ENCODE measurements around the gene CHST5. TPM values are rescaled to one million over a fixed set of nuclear protein-coding genes. Genes with fewer than 3 reads are reported as not detected.

The CHST5 gene
- total and polyA plus RNA-seq, 2 of the 13 experiments (the other 11 are each of a cell fraction or from before 2014, with no cell fraction given): 0.05 TPM; not detected in 1

GRCh38 chr16:75527825-75528299, 8.0 kb downstream of the CHST5 start (continued):
- TF ChIP-seq ARID5B (CRISPR knock-in tag; IDR thresholded peaks at IDR 0.05) (peak; percentile 50; the same call in 1 of the 2 replicates), AKAP8 (CRISPR knock-in tag; IDR thresholded peaks at IDR 0.05) (no peak), GTF2F1 (IDR thresholded peaks at IDR 0.05; ENCODE audit: low read length) (no peak), ZNF569 (CRISPR knock-in tag; IDR thresholded peaks at IDR 0.05; ENCODE audit: borderline replicate concordance) (no peak), ZNF75D (CRISPR knock-in tag; IDR thresholded peaks at IDR 0.05; ENCODE audit: borderline replicate concordance) (no peak), ZNF879 (CRISPR knock-in tag; IDR thresholded peaks at IDR 0.05) (no peak), YEATS2 (CRISPR knock-in tag; IDR thresholded peaks at IDR 0.05; ENCODE audit: borderline replicate concordance) (no peak), PAXIP1 (CRISPR knock-in tag; conservative IDR thresholded peaks at IDR 0.05) (peak; percentile 61), PRDM4 (CRISPR knock-in tag; IDR thresholded peaks at IDR 0.05; ENCODE audit: borderline replicate concordance) (no peak), ZNF383 (CRISPR knock-in tag; IDR thresholded peaks at IDR 0.05; ENCODE audit: borderline replicate concordance) (no peak), ARNT2 (CRISPR knock-in tag; IDR thresholded peaks at IDR 0.05; ENCODE audit: low read depth) (no peak), ZBED4 (CRISPR knock-in tag; IDR thresholded peaks at IDR 0.05; ENCODE audit: borderline replicate concordance) (no peak), CREB1 (IDR thresholded peaks at IDR 0.05) (no peak), CREB1 (CRISPR knock-in tag; IDR thresholded peaks at IDR 0.05) (peak; percentile 35; the same call in 1 of the 2 replicates), WIZ (CRISPR knock-in tag; IDR thresholded peaks at IDR 0.05) (no peak)

Data from HepG2 (cell line).